ENCODE measurements around the gene USH2A.

GRCh38 chr1:215877452-215877951 is 545.7 kb downstream of the USH2A start:
- no peak for TF ChIP-seq CTCF (IDR thresholded peaks at IDR 0.05)
- TF ChIP-seq POLR2AphosphoS5 (IDR thresholded peaks at IDR 0.05): no peak
- no peak for TF ChIP-seq POLR2A (IDR thresholded peaks at IDR 0.05)

Data from prostate gland (tissue), 2 donors.